H1 (cell line): ENCODE measurements around the gene RRAGC. TPM values are rescaled to one million over a fixed set of nuclear protein-coding genes. Genes with fewer than 3 reads are reported as not detected.

ENCODE experiments used
- polyA plus RNA-seq, 7 experiments: library from polyadenylated mRNA; depleted of rRNA in 3 of 7; stranded (reverse) in 5 of 7; unstranded in 2 of 7; fragments of >200 nt in 5 of 7; fragments of 200-250 nt in 2 of 7; gene quantifications; 1 replicate in 5 of 7; 2 replicates in 1 of 7; 4 replicates in 1 of 7; pipeline versions ENCODE4 v1.2.1 to v1.2.3, GENCODE V29; 2011 to 2013; ENCODE audit warnings: missing spikeins in 2 of 7, mixed read lengths in 2 of 7
- small RNA-seq: library from polyadenylated mRNA; stranded (forward); fragments of <200 nt; extraction: miRNeasy Mini kit (QIAGEN cat#:217004); gene quantifications from one replicate; pipeline ENCODE3, GENCODE V24; 2013; ENCODE audit not compliant: insufficient read depth
- total RNA-seq: library from RNA; stranded (reverse); fragmentation: NEBNext Ultra II Directional; extraction: Animal tissue kit (Norgen Biotek cat#: 25700); gene quantifications from 2 replicates; pipeline ENCODE4 v1.2.1, GENCODE V29; 2021

The RRAGC gene
- total and polyA plus RNA-seq, 2 of the 8 experiments (the other 6 are each of a cell fraction or from before 2014, with no cell fraction given), result 12.0 to 16.5 TPM

Small RNAs within 50 kb of the gene (small RNA-seq; reads per million reads assigned to genes)
- gene GJA9-MYCBP, result not detected

Other genes starting within 250 kb of the RRAGC start
- 36.8 and 38.2 TPM in 2 replicates for gene MYCBP, start 13.6 kb upstream of the RRAGC start, total RNA-seq
- 13.0 and 22.4 TPM in 2 replicates for gene MYCBP, start 13.6 kb upstream of the RRAGC start, polyA plus RNA-seq (2011; rRNA removed)
- not detected in 2 replicates for gene GJA9, start 21.8 kb upstream of the RRAGC start, total RNA-seq
- not detected in 2 replicates for gene GJA9, start 21.8 kb upstream of the RRAGC start, polyA plus RNA-seq (2011; rRNA removed)
- gene RHBDL2, start 82.1 kb upstream of the RRAGC start, total RNA-seq, result 0.84 and 1.2 TPM in 2 replicates
- 0.31 and 0.42 TPM in 2 replicates for gene RHBDL2, start 82.1 kb upstream of the RRAGC start, polyA plus RNA-seq (2011; rRNA removed)
- 236 TPM in 2 replicates for gene AKIRIN1, start 131.5 kb upstream of the RRAGC start, total RNA-seq
- 117 and 148 TPM in 2 replicates for gene AKIRIN1, start 131.5 kb upstream of the RRAGC start, polyA plus RNA-seq (2011; rRNA removed)
- 421 and 435 TPM in 2 replicates for gene NDUFS5, start 166.6 kb upstream of the RRAGC start, total RNA-seq
- 432 and 835 TPM in 2 replicates for gene NDUFS5, start 166.6 kb upstream of the RRAGC start, polyA plus RNA-seq (2011; rRNA removed)